ENCODE measurements around the gene TSPAN3.

Gene TSPAN3

DNA sequence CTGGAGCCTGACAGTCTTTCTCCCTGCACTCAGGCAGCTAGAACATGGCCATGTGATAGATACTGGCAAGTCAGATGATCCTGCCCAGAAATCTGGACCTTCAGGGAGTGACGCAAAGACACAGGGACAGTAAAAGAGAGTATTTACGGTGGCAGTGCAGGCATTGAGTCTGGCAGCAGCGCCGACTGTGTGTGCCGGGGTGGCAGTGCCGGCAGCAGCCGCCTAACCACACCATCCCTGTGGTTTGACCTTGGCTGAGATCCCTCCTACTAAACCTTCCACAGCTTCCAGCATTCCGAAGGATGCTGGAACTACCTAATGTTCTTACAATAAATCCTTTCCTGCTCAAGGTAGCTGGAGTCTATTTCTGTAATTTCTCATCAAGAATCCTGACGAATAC is 4.6 kb upstream of the TSPAN3 start:
- peaks cover 4% of the 10 kb centered on the region for H3K36me3 Mint-ChIP-seq (ENCODE audit: insufficient read depth)
- no peak overlapping the region for H3K27ac Mint-ChIP-seq (ENCODE audit: low read depth)
- ATAC-seq (replicated peaks; ENCODE audit: extremely low read depth, poor library complexity, severe bottlenecking) (no peak), DNase-seq (ENCODE audit: low spot score in 2 of 2) (no peak)
- H3K4me1 Mint-ChIP-seq = peaks cover 11% of the 10 kb centered on the region
- no peaks in the 10 kb centered on the region for H3K27me3 Mint-ChIP-seq
- no peak overlapping the region for H3K4me3 Mint-ChIP-seq
- H3K9me3 Mint-ChIP-seq = no peaks in the 10 kb centered on the region

GRCh38 chr15:77074350-77074749 is 3.4 kb upstream of the TSPAN3 start:
- no peaks in the 10 kb centered on the region for H3K9me3 Mint-ChIP-seq
- peaks cover 6% of the 10 kb centered on the region for H3K36me3 Mint-ChIP-seq (ENCODE audit: insufficient read depth)
- no peaks in the 10 kb centered on the region for H3K27me3 Mint-ChIP-seq
- no peak overlapping the region for H3K27ac Mint-ChIP-seq (ENCODE audit: low read depth)
- no peak overlapping the region for H3K4me3 Mint-ChIP-seq
- ATAC-seq (replicated peaks; ENCODE audit: extremely low read depth, poor library complexity, severe bottlenecking) = no peak
- H3K4me1 Mint-ChIP-seq = peaks cover 18% of the 10 kb centered on the region
- DNase-seq (ENCODE audit: low spot score in 2 of 2) = no peak

GRCh38 chr15:77071305-77072223 is 655 bp upstream of the TSPAN3 start:
- no peak for DNase-seq (ENCODE audit: low spot score in 2 of 2)
- peak overlapping the region; percentile 75 for H3K4me3 Mint-ChIP-seq
- ATAC-seq (replicated peaks; ENCODE audit: extremely low read depth, poor library complexity, severe bottlenecking) = no peak
- no peaks in the 10 kb centered on the region for H3K27me3 Mint-ChIP-seq
- no peaks in the 10 kb centered on the region for H3K9me3 Mint-ChIP-seq
- peaks cover 33% of the 10 kb centered on the region for H3K4me1 Mint-ChIP-seq
- peaks cover 7% of the 10 kb centered on the region for H3K36me3 Mint-ChIP-seq (ENCODE audit: insufficient read depth)
- peak overlapping the region; percentile 72 for H3K27ac Mint-ChIP-seq (ENCODE audit: low read depth)

DNA sequence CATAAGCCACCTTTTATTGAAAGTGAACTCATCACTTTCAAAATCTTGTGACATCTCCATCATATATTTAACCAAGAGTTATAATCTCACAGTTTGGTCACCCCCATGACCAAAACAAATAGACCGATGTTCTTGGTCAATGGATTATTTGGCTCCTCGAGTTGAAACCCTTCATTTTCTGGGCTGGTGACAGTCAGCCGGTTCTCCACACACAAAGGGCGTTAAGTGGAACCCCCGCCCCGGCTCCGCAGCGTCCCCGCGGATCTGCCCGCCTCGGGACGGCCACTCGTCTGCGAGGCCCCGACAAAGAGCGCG is 772 bp downstream of the TSPAN3 start:
- Mint-ChIP-seq H3K4me1 (peaks cover 36% of the 10 kb centered on the region), H3K4me3 (peak overlapping the region; percentile 75), H3K27me3 (no peaks in the 10 kb centered on the region), H3K27ac (ENCODE audit: low read depth) (peak overlapping the region; percentile 22), H3K36me3 (ENCODE audit: insufficient read depth) (peaks cover 7% of the 10 kb centered on the region), H3K9me3 (no peaks in the 10 kb centered on the region)
- ATAC-seq (replicated peaks; ENCODE audit: extremely low read depth, poor library complexity, severe bottlenecking) (no peak), DNase-seq (ENCODE audit: low spot score in 2 of 2) (no peak)

GRCh38 chr15:77069521-77070121 is 1.3 kb downstream of the TSPAN3 start:
- H3K9me3 Mint-ChIP-seq = no peaks in the 10 kb centered on the region
- no peaks in the 10 kb centered on the region for H3K27me3 Mint-ChIP-seq
- peak overlapping the region; percentile 22 for H3K27ac Mint-ChIP-seq (ENCODE audit: low read depth)
- ATAC-seq (replicated peaks; ENCODE audit: extremely low read depth, poor library complexity, severe bottlenecking) (no peak), DNase-seq (ENCODE audit: low spot score in 2 of 2) (no peak)
- peaks cover 7% of the 10 kb centered on the region for H3K36me3 Mint-ChIP-seq (ENCODE audit: insufficient read depth)
- peaks cover 36% of the 10 kb centered on the region for H3K4me1 Mint-ChIP-seq
- H3K4me3 Mint-ChIP-seq = peak overlapping the region; percentile 75

DNA sequence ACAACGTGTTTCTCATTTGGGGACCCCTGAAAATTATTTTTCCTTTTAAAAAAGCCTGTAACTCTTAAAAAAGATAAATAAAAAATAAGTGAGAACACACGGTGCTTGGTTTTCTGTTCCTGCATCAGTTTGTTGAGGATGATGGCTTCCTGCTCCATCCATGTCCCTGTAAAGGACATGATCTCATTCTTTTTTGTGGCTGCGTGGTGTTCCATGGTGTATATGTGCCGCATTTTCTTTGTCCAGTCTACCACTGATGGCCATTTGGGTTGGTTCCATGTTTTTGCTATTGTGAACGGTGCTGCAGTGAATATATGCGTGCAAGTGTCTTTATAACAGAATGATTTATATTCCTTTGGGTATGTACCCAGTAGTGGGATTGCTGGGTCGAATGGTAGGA is 2.3 kb downstream of the TSPAN3 start:
- Mint-ChIP-seq H3K9me3 (no peaks in the 10 kb centered on the region), H3K4me1 (peaks cover 36% of the 10 kb centered on the region), H3K27ac (ENCODE audit: low read depth) (no peak overlapping the region), H3K4me3 (no peak overlapping the region), H3K27me3 (no peaks in the 10 kb centered on the region), H3K36me3 (ENCODE audit: insufficient read depth) (peaks cover 9% of the 10 kb centered on the region)
- DNase-seq (ENCODE audit: low spot score in 2 of 2) (no peak), ATAC-seq (replicated peaks; ENCODE audit: extremely low read depth, poor library complexity, severe bottlenecking) (no peak)

DNA sequence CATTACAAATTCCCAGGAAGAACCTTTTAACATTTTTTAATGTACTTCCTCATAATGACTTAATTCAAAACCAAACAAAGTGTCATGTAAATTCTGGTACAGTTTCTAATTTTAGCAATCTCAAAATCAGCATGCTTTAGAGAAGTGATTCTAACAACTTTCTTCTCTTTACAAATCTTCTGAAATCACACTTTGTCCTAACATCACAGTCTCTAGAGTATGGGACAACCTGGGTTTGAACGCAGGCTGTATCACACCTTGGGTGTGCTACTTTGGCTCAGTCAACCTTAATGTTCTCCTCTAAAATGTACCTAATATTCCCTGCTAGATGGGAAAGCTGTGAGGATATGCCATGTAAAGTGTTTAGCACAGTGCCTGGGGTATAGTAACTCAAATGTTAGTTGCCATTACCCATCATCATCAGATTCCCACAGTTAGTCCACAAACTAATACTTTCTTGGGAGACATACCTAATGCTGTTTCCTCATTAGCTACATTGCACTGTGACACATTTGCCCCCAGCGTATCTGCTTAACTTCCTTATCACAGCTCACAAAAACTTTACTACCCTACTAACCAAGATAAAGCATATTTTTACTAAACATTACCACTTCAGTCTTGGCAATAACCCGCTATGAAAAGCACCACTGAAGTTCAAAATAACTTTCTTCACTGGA is 3.1 kb downstream of the TSPAN3 start:
- peaks cover 9% of the 10 kb centered on the region for H3K36me3 Mint-ChIP-seq (ENCODE audit: insufficient read depth)
- H3K27ac Mint-ChIP-seq (ENCODE audit: low read depth) = no peak overlapping the region
- H3K4me1 Mint-ChIP-seq = peaks cover 36% of the 10 kb centered on the region
- ATAC-seq (replicated peaks; ENCODE audit: extremely low read depth, poor library complexity, severe bottlenecking) (no peak), DNase-seq (ENCODE audit: low spot score in 2 of 2) (no peak)
- H3K27me3 Mint-ChIP-seq = no peaks in the 10 kb centered on the region
- no peaks in the 10 kb centered on the region for H3K9me3 Mint-ChIP-seq
- no peak overlapping the region for H3K4me3 Mint-ChIP-seq

GRCh38 chr15:77066971-77067690 is 3.8 kb downstream of the TSPAN3 start:
- H3K27ac Mint-ChIP-seq (ENCODE audit: low read depth) = no peak overlapping the region
- H3K4me3 Mint-ChIP-seq = no peak overlapping the region
- ATAC-seq (replicated peaks; ENCODE audit: extremely low read depth, poor library complexity, severe bottlenecking) (no peak), DNase-seq (ENCODE audit: low spot score in 2 of 2) (no peak)
- H3K36me3 Mint-ChIP-seq (ENCODE audit: insufficient read depth) = peaks cover 8% of the 10 kb centered on the region
- no peaks in the 10 kb centered on the region for H3K27me3 Mint-ChIP-seq
- peaks cover 35% of the 10 kb centered on the region for H3K4me1 Mint-ChIP-seq
- no peaks in the 10 kb centered on the region for H3K9me3 Mint-ChIP-seq

DNA sequence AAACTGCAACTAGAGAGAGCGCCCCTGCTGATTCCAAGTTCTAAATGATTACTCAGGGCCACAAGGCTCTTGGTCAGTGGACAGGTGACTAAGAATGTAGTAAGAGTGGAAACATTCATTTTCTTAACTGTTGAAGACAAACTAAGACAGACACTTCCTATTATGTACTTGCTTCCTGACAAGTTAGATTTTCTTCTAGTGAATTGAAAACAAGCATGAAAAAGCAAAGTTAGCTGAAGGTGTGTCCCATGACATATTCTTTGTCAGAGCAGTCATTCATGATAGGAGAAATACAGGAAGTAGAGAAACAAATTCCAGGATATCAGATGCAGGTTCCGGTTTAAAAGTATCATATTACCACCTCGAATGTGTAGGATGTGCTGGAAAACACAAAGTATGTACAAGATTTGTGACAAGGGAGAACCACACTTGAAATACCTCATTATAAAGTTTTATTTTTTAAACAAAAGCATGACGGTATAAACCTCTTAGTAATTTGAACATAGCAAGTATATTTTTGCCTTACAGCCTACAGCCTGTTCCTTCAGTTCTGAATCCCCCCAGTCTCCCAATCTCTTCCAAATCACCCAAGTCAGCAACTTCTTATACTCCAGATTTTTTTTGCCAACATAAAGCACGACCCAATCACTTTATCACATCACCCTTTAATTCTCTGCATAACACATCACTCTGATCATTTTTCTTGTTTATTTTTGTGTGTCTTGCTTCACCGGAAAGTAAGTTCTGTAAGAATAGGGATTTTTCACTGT is 6.2 kb downstream of the TSPAN3 start:
- DNase-seq (ENCODE audit: low spot score in 2 of 2) (no peak), ATAC-seq (replicated peaks; ENCODE audit: extremely low read depth, poor library complexity, severe bottlenecking) (no peak)
- Mint-ChIP-seq H3K27me3 (no peaks in the 10 kb centered on the region), H3K4me1 (peaks cover 22% of the 10 kb centered on the region), H3K4me3 (no peak overlapping the region), H3K27ac (ENCODE audit: low read depth) (no peak overlapping the region), H3K9me3 (no peaks in the 10 kb centered on the region), H3K36me3 (ENCODE audit: insufficient read depth) (peaks cover 8% of the 10 kb centered on the region)

GRCh38 chr15:77064063-77064462 is 6.8 kb downstream of the TSPAN3 start:
- ATAC-seq (replicated peaks; ENCODE audit: extremely low read depth, poor library complexity, severe bottlenecking) (no peak), DNase-seq (ENCODE audit: low spot score in 2 of 2) (no peak)
- H3K9me3 Mint-ChIP-seq = no peaks in the 10 kb centered on the region
- no peak overlapping the region for H3K4me3 Mint-ChIP-seq
- H3K27me3 Mint-ChIP-seq = no peaks in the 10 kb centered on the region
- H3K36me3 Mint-ChIP-seq (ENCODE audit: insufficient read depth) = peaks cover 8% of the 10 kb centered on the region
- no peak overlapping the region for H3K27ac Mint-ChIP-seq (ENCODE audit: low read depth)
- H3K4me1 Mint-ChIP-seq = peaks cover 17% of the 10 kb centered on the region

DNA sequence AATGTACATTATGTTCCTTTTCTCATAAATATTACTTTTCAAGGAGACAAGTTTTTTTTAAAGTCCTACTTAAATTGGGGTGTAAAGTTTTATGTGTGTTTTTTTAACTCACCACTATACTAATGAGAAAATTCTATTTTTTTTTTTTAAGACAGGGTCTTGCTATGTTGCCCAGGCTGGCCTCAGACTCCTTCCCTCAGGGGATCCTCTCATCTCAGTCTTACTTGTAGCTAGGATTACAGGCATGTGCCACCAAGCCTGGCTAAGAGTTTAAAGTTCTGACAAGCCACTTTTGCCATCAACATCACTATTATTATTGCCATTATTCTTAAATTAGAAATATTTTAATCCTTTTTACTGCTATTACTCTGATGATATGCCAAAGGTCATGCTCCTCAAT is 7.7 kb downstream of the TSPAN3 start:
- DNase-seq (ENCODE audit: low spot score in 2 of 2) = no peak
- Mint-ChIP-seq H3K4me1 (peaks cover 19% of the 10 kb centered on the region), H3K36me3 (ENCODE audit: insufficient read depth) (peaks cover 11% of the 10 kb centered on the region)

DNA sequence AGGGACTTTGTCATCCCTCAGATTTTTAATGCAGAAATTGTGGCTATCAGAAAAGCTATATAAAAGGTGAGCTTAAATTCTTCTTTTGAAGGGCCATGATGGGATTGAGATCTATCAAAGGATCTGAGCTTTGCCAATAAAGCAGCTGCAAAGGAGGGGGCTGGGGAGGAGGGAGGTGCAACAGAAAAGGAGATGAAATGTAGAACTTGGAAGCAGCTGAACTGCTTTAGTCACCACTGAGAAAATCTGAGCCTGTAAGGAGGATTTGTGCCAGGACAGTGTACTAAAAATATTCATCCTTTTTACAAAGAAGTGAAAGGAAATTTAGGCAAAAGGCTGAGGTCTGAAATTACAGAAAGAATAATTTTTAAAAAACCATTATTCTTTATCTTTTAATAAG is 10.4 kb downstream of the TSPAN3 start:
- H3K27ac Mint-ChIP-seq (ENCODE audit: low read depth) = no peak overlapping the region
- H3K9me3 Mint-ChIP-seq = no peaks in the 10 kb centered on the region
- peaks cover 14% of the 10 kb centered on the region for H3K4me1 Mint-ChIP-seq
- H3K27me3 Mint-ChIP-seq = no peaks in the 10 kb centered on the region
- H3K4me3 Mint-ChIP-seq = no peak overlapping the region
- H3K36me3 Mint-ChIP-seq (ENCODE audit: insufficient read depth) = peaks cover 10% of the 10 kb centered on the region
- no peak for DNase-seq (ENCODE audit: low spot score in 2 of 2)
- ATAC-seq (replicated peaks; ENCODE audit: extremely low read depth, poor library complexity, severe bottlenecking) = no peak

More for the DNA sequence above, 7.7 kb downstream of the TSPAN3 start:
- no peak overlapping the region for H3K27ac Mint-ChIP-seq (ENCODE audit: low read depth)
- H3K27me3 Mint-ChIP-seq = no peaks in the 10 kb centered on the region
- ATAC-seq (replicated peaks; ENCODE audit: extremely low read depth, poor library complexity, severe bottlenecking) = no peak
- H3K4me3 Mint-ChIP-seq = no peak overlapping the region
- H3K9me3 Mint-ChIP-seq = no peaks in the 10 kb centered on the region
